Kidney (tissue), 14 donors: ENCODE results near the gene ZNF341. TPM values are rescaled to one million over a fixed set of nuclear protein-coding genes. Genes with fewer than 3 reads are reported as not detected.

ENCODE experiments used
- DNase-seq, 5 donors: peaks; one replicate each; pipeline ENCODE4 v3.0.0-alpha.2; 2013 to 2020
- FAIRE-seq: peaks from 2 replicates; lab custom pipeline; 2012; peaks lifted over from hg19 to GRCh38; lab: Jason Lieb, UNC
- H3K27ac ChIP-seq, 2 donors: one replicate each; pipeline ENCODE4 v1.7.0; 2013; ENCODE audit warnings: low read depth in 2 of 2, low read length in 2 of 2, inconsistent platforms in 1 of 2
- H3K27me3 ChIP-seq: one replicate; pipeline ENCODE4 v1.7.1; 2013; ENCODE audit warnings: low read length, inconsistent platforms; ENCODE audit not compliant: control insufficient read depth, insufficient read depth
- H3K36me3 ChIP-seq, 3 donors: one replicate each; pipeline versions ENCODE4 v1.7.0 to v1.7.1; 2013; ENCODE audit warnings: low read length in 3 of 3, control low read depth in 1 of 3, inconsistent platforms in 1 of 3; ENCODE audit not compliant: insufficient read depth in 3 of 3, control insufficient read depth in 2 of 3
- H3K4me1 ChIP-seq, 3 donors: one replicate each; pipeline versions ENCODE4 v1.7.0 to v1.7.1; 2013; ENCODE audit warnings: low read length in 3 of 3, inconsistent platforms in 1 of 3, low read depth in 1 of 3; ENCODE audit not compliant: control insufficient read depth in 2 of 3, insufficient read depth in 2 of 3
- H3K4me3 ChIP-seq, 3 donors: one replicate each; pipeline versions ENCODE4 v1.7.0 to v1.8.1; 2013; ENCODE audit warnings: low read length in 3 of 3, control low read depth in 1 of 3, inconsistent platforms in 1 of 3
- H3K9ac ChIP-seq, 3 donors: one replicate each; pipeline versions ENCODE4 v1.7.0 to v1.7.1; 2013; ENCODE audit warnings: low read length in 3 of 3, control low read depth in 1 of 3, inconsistent platforms in 1 of 3
- H3K9me3 ChIP-seq, 3 donors: one replicate each; pipeline versions ENCODE4 v1.7.0 to v1.7.1; 2013; ENCODE audit warnings: low read length in 3 of 3, control low read depth in 1 of 3, inconsistent platforms in 1 of 3; ENCODE audit not compliant: control insufficient read depth in 2 of 3, insufficient read depth in 1 of 3
- CTCF ChIP-seq: IDR thresholded peaks from 3 replicates; pipeline ENCODE4 v1.5.1; 2012; ENCODE audit warnings: mild to moderate bottlenecking, moderate library complexity, borderline replicate concordance; ENCODE audit not compliant: insufficient read depth; ENCODE audit errors: extremely low read depth
- intact Hi-C: fragments of 100-400 bp; cut with DNase I; formaldehyde crosslinking; loops from one replicate; pipeline ENCODE4 v1.11.1; 2022
- polyA plus RNA-seq: library from polyadenylated mRNA; stranded (reverse); fragments of 350-450 nt; fragmentation: Illumina TruSeq; extraction: RNeasy Lipid Tissue Mini Kit (QIAGEN cat#74804); gene quantifications from one replicate; pipeline ENCODE4 v1.2.3, GENCODE V29; 2014; ENCODE audit warnings: low read depth, low replicate concordance; ENCODE audit not compliant: insufficient read depth
- total RNA-seq: library from RNA; stranded (reverse); fragmentation: NEBNext Ultra II Directional; extraction: Animal tissue kit (Norgen Biotek cat#: 25700); gene quantifications from one replicate; pipeline ENCODE4 v1.2.1, GENCODE V29; 2021
- donor health status: control.
- donor health status: control.
- donor health status: control.
- donor health status: control.
- donor health status: control.
- donor health status: DM: yes; HTN: yes; CAD: no.
- donor health status: Normal renal cell carcinoma (clear cell type).

Gene ZNF341
- total and polyA plus RNA-seq, 2 donors from 2014 or later = 1.5 to 2.6 TPM

- Histone ChIP-seq H3K9me3 (no peaks in the 10 kb centered on the region), H3K36me3 (peaks cover 0 to 2% (median 0%) of the 10 kb centered on the region in 3 donors), H3K4me1 (no peaks in the 10 kb centered on the region), H3K9ac (no peak overlapping the region), H3K27me3 (no peaks in the 10 kb centered on the region), H3K4me3 (no peak overlapping the region), H3K27ac (no peak overlapping the region)
- no peak for TF ChIP-seq CTCF
- FAIRE-seq = no peak
- DNase-seq = no peak
- intact Hi-C loops = no loop called here
These were observed 40.6 kb downstream of the ZNF341 start for GRCh38 chr20:33772439-33772838.

GRCh38 chr20:33773412-33774089 lies 41.8 kb downstream of the ZNF341 start:
- Histone ChIP-seq H3K27me3 (no peaks in the 10 kb centered on the region), H3K27ac (no peak overlapping the region), H3K9me3 (no peaks in the 10 kb centered on the region), H3K9ac (no peak overlapping the region), H3K36me3 (no peaks in the 10 kb centered on the region), H3K4me1 (no peaks in the 10 kb centered on the region), H3K4me3 (no peak overlapping the region)
- no peak for TF ChIP-seq CTCF
- FAIRE-seq = no peak
- intact Hi-C loops = no loop called here
- DNase-seq = no peak

GRCh38 chr20:33777816-33778215 lies 46.0 kb downstream of the ZNF341 start:
- intact Hi-C loops = no loop called here
- Histone ChIP-seq H3K9ac (no peak overlapping the region), H3K27ac (no peak overlapping the region), H3K27me3 (no peaks in the 10 kb centered on the region), H3K4me3 (no peak overlapping the region), H3K36me3 (no peaks in the 10 kb centered on the region), H3K4me1 (no peaks in the 10 kb centered on the region), H3K9me3 (no peaks in the 10 kb centered on the region)
- no peak for TF ChIP-seq CTCF
- no peak for DNase-seq
- FAIRE-seq = no peak

- FAIRE-seq (no peak), DNase-seq (no peak)
- intact Hi-C loops = no loop called here
These were observed 49.3 kb downstream of the ZNF341 start for GRCh38 chr20:33781133-33781532.

More at GRCh38 chr20:33781133-33781532, 49.3 kb downstream of the ZNF341 start:
- H3K36me3 ChIP-seq = no peaks in the 10 kb centered on the region
- H3K4me3 ChIP-seq = no peak overlapping the region
- H3K9ac ChIP-seq = no peak overlapping the region
- H3K9me3 ChIP-seq = no peaks in the 10 kb centered on the region
- H3K4me1 ChIP-seq = no peaks in the 10 kb centered on the region
- no peaks in the 10 kb centered on the region for H3K27me3 ChIP-seq
- H3K27ac ChIP-seq = no peak overlapping the region
- no peak for TF ChIP-seq CTCF
